Right cardiac atrium (tissue), 5 donors: Measurements from ENCODE around the gene DYRK1B. TPM values are rescaled to one million over a fixed set of nuclear protein-coding genes. Genes with fewer than 3 reads are reported as not detected.

ENCODE experiments used
- ATAC-seq, 2 donors: fragments of 200-7000 bp; cut with Tn5 transposase; one replicate each; pipeline versions ENCODE4 v1.8.0 to v1.9.1; 2020; ENCODE audit warnings: moderate library complexity in 2 of 2, mild to moderate bottlenecking in 1 of 2
- DNase-seq, 3 donors: peaks; one replicate each; pipeline ENCODE4 v3.0.0-alpha.2; 2020
- H3K27ac ChIP-seq: one replicate; pipeline ENCODE4 v1.5.1; 2013; ENCODE audit warnings: mild to moderate bottlenecking, low read length, control low read depth, moderate library complexity
- H3K27me3 ChIP-seq: one replicate; pipeline ENCODE4 v1.6.1; 2013; ENCODE audit not compliant: control insufficient read depth, insufficient read depth
- H3K4me1 ChIP-seq: one replicate; pipeline ENCODE4 v1.6.1; 2013; ENCODE audit warnings: low read length; ENCODE audit not compliant: control insufficient read depth, insufficient read depth
- H3K4me3 ChIP-seq: one replicate; pipeline ENCODE4 v1.5.1; 2013; ENCODE audit warnings: low read length, control low read depth
- H3K9me3 ChIP-seq: one replicate; pipeline ENCODE4 v1.6.1; 2013; ENCODE audit warnings: low read length; ENCODE audit not compliant: control insufficient read depth
- WGBS: extraction: QIAGEN DNeasy Blood & Tissue Kit; methylation state at CpG from one replicate; pipeline ENCODE4 v1.1.7; 2013; 5-methylcytosine and 5-hydroxymethylcytosine counted together
- intact Hi-C, 4 donors: fragments of 100-400 bp; cut with DNase I; formaldehyde crosslinking; loops; one replicate each; pipeline versions ENCODE4 v1.11.0 to v1.14.0; 2022 to 2023
- polyA plus RNA-seq: library from polyadenylated mRNA; stranded (reverse); fragments of 200-250 nt; gene quantifications from one replicate; pipeline ENCODE4 v1.2.3, GENCODE V29; 2013
- total RNA-seq, 4 donors: library from RNA; stranded (reverse); fragmentation: NEBNext Ultra II Directional; extraction: Animal tissue kit (Norgen Biotek cat#: 25700); gene quantifications; one replicate each; pipeline ENCODE4 v1.2.1, GENCODE V29; 2021
- donor health status: healthy with polysubstance abuse.
- donor health status: DM: no; HTN: yes; CAD: no.
- donor health status: DM: no; HTN: no; CAD: no.
- donor health status: DM: no; HTN: yes; CAD: no; lungs with severe emphysema.
- donor health status: DM: yes; HTN: yes; CAD: no.

Gene DYRK1B
- total and polyA plus RNA-seq, 5 donors: 7.7 to 17.6 (median 14.7) TPM

- Histone ChIP-seq H3K4me1 (peaks cover 7% of the 10 kb centered on the region), H3K27me3 (no peaks in the 10 kb centered on the region), H3K4me3 (no peak overlapping the region), H3K9me3 (no peaks in the 10 kb centered on the region), H3K27ac (no peak overlapping the region)
- no peak for ATAC-seq
- intact Hi-C loops: loop anchor here in 3 of 4 donors (5.0 to 10.0 kb wide), 2 partner anchors 51 to 132 kb away; partner anchors contain the start of gene PSMC4 (in 1 of the 3)
- no peak for DNase-seq
- 81% methylated on average over 7 of the region's 7 CpGs for WGBS
These were observed 8.9 kb upstream of the DYRK1B start for GRCh38 chr19:39842693-39843435.

GRCh38 chr19:39841041-39841440, 7.1 kb upstream of the DYRK1B start:
- no peak overlapping the region for H3K27ac ChIP-seq
- DNase-seq: no peak
- WGBS: 97% methylated on average over 4 of the region's 4 CpGs
- no peaks in the 10 kb centered on the region for H3K9me3 ChIP-seq
- H3K4me3 ChIP-seq: no peak overlapping the region
- intact Hi-C loops: loop anchor here in 3 of 4 donors (5.0 to 10.0 kb wide), 2 partner anchors 49 to 134 kb away; partner anchors contain the start of gene PSMC4 (in 1 of the 3)
- H3K4me1 ChIP-seq: peaks cover 7% of the 10 kb centered on the region
- H3K27me3 ChIP-seq: no peaks in the 10 kb centered on the region
- ATAC-seq: no peak

GRCh38 chr19:39840492-39840891, 6.5 kb upstream of the DYRK1B start:
- no peak overlapping the region for H3K27ac ChIP-seq
- DNase-seq: no peak
- no peaks in the 10 kb centered on the region for H3K27me3 ChIP-seq
- 89% methylated on average over 17 of the region's 17 CpGs for WGBS
- no peak for ATAC-seq
- peaks cover 7% of the 10 kb centered on the region for H3K4me1 ChIP-seq
- intact Hi-C loops: loop anchor here in 3 of 4 donors (5.0 to 10.0 kb wide), 2 partner anchors 48 to 134 kb away; partner anchors contain the start of gene PSMC4 (in 1 of the 3)
- no peak overlapping the region for H3K4me3 ChIP-seq
- H3K9me3 ChIP-seq: no peaks in the 10 kb centered on the region

DNA sequence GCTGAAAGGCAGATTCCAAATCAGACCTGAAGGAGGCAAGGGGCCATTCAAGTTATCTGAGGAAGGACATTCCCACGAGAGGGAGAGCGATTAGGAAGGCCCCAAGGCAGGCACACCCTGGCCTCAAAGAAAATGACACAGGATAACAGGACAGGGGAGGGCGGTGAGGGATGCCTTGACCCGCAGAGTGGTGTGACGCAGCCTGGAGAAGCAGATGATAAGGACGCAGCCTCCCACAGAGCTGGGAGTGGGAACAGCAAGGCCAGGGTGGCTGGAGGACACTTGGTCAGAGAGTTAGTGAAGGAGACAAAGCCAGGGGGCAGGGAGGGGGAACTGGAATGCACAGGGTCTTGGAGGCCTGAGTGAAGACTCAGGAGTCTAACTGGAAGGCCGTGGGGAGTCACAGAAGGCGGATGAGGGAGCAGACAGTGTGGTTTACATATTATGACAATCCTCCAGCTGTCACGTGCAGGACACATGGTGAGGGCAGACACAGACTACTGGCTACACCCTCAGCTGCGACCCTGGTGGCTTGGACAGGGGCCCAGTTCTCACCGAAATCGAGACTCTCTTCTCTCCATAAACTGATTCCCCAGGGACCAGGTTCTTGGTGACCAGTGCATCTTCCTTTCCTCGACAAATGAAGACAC, 5.8 kb upstream of the DYRK1B start:
- intact Hi-C loops: loop anchor here in 3 of 4 donors (5.0 to 10.0 kb wide), 2 partner anchors 48 to 135 kb away; partner anchors contain the start of gene PSMC4 (in 1 of the 3)
- 72% methylated on average over 13 of the region's 13 CpGs for WGBS
- no peak for ATAC-seq
- Histone ChIP-seq H3K9me3 (no peaks in the 10 kb centered on the region), H3K27me3 (no peaks in the 10 kb centered on the region), H3K4me3 (no peak overlapping the region), H3K4me1 (peaks cover 6% of the 10 kb centered on the region), H3K27ac (no peak overlapping the region)
- DNase-seq: no peak

DNA sequence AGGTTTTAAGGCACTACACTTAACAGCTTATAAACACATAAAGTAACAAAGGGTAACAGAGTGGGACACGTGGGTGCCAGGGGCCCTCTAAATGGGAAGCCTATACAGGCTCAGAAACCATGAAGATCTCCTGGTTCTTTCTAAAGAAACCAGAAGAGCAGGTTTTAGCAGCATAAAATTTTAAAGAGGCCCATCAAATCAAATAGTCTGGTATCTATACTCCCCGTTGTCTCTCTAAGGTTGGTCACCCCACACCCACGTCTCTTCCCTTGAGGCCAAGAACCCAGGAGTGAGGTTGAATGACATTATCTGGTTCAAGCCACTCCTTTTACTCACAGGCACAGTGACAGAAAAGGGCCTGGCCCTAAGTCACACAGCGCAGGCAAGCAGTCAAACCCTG, 4.6 kb upstream of the DYRK1B start:
- no peak for DNase-seq
- WGBS: 89% methylated on average over 4 of the region's 4 CpGs
- no peak overlapping the region for H3K27ac ChIP-seq
- no peak for ATAC-seq
- H3K4me3 ChIP-seq: no peak overlapping the region
- H3K27me3 ChIP-seq: no peaks in the 10 kb centered on the region
- no peaks in the 10 kb centered on the region for H3K9me3 ChIP-seq
- peaks cover 3% of the 10 kb centered on the region for H3K4me1 ChIP-seq
- intact Hi-C loops: no loop called here

- DNase-seq (no peak), ATAC-seq (no peak)
- H3K27ac ChIP-seq: no peak overlapping the region
- peaks cover 3% of the 10 kb centered on the region for H3K4me1 ChIP-seq
- H3K9me3 ChIP-seq: no peaks in the 10 kb centered on the region
- H3K27me3 ChIP-seq: no peaks in the 10 kb centered on the region
- no peak overlapping the region for H3K4me3 ChIP-seq
- intact Hi-C loops: no loop called here
- WGBS: 98% methylated on average over 3 of the region's 3 CpGs
These were observed 4.0 kb upstream of the DYRK1B start for GRCh38 chr19:39837978-39838377.

DNA sequence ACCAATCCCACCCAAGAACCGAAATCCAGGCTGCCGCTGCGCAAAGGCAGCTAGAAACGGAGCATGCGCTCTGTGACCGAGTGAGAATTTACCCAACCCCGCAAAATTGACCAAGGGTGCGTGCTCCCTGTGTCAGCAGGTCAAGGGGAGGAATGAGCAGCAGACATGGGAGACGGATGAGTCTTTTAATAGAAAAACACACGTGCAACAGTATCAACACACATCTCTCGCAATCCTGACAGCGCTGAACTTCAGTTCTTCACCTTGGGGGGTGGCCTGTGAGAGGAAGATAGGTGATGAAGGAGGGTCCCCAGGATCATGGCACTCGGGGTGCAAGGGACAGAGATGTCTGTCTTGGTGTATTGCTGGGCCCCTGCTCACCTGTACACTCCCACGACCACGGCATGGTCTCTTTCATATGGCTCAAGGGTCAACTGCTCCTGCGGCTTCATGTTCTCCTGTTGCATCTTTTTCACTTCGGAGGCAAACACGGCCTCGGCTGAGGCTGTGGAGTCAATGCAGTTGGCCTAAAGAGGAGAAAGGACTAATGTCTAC, 402 bp upstream of the DYRK1B start:
- Histone ChIP-seq H3K4me3 (no peak overlapping the region), H3K27ac (peak overlapping the region; percentile 54), H3K9me3 (no peaks in the 10 kb centered on the region), H3K4me1 (peaks cover 3% of the 10 kb centered on the region), H3K27me3 (no peaks in the 10 kb centered on the region)
- ATAC-seq (peak in 1 of 2 donors; percentile 1), DNase-seq (no peak)
- WGBS: 45% methylated on average over 19 of the region's 19 CpGs
- intact Hi-C loops: no loop called here

DNA sequence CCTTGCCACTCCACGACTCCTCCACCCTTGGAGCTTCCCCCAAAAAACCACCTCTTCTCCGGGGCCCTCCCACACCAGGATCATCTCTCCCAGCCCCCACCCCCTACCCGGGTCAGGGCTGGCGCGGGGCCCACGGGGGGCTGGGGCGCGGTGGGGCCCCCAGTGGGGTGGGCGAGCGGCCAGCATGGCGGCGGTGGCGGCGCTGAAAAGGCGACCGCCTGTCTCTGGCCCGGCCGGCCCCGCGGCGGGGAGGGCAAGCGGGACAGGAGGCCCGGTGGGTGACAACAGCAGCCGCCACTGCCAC, 850 bp downstream of the DYRK1B start:
- no peaks in the 10 kb centered on the region for H3K27me3 ChIP-seq
- peaks cover 3% of the 10 kb centered on the region for H3K4me1 ChIP-seq
- DNase-seq (no peak), ATAC-seq (no peak)
- under 1% methylated on average over 24 of the region's 24 CpGs for WGBS
- intact Hi-C loops: no loop called here
- H3K27ac ChIP-seq: peak overlapping the region; percentile 38
- no peaks in the 10 kb centered on the region for H3K9me3 ChIP-seq
- peak overlapping the region; percentile 63 for H3K4me3 ChIP-seq

- H3K27ac ChIP-seq: peak overlapping the region; percentile 38
- DNase-seq (no peak), ATAC-seq (no peak)
- intact Hi-C loops: no loop called here
- no peaks in the 10 kb centered on the region for H3K27me3 ChIP-seq
- peaks cover 3% of the 10 kb centered on the region for H3K4me1 ChIP-seq
- 67% methylated on average over 5 of the region's 5 CpGs for WGBS
- H3K4me3 ChIP-seq: peak overlapping the region; percentile 63
- H3K9me3 ChIP-seq: no peaks in the 10 kb centered on the region
These were observed 1.4 kb downstream of the DYRK1B start for GRCh38 chr19:39832341-39833083.

- peaks cover 3% of the 10 kb centered on the region for H3K4me1 ChIP-seq
- no peak overlapping the region for H3K27ac ChIP-seq
- intact Hi-C loops: no loop called here
- no peak for DNase-seq
- no peak overlapping the region for H3K4me3 ChIP-seq
- ATAC-seq: no peak
- no peaks in the 10 kb centered on the region for H3K27me3 ChIP-seq
- H3K9me3 ChIP-seq: no peaks in the 10 kb centered on the region
- WGBS: 89% methylated on average over 16 of the region's 16 CpGs
These were observed 2.3 kb downstream of the DYRK1B start for GRCh38 chr19:39831679-39832078.

DNA sequence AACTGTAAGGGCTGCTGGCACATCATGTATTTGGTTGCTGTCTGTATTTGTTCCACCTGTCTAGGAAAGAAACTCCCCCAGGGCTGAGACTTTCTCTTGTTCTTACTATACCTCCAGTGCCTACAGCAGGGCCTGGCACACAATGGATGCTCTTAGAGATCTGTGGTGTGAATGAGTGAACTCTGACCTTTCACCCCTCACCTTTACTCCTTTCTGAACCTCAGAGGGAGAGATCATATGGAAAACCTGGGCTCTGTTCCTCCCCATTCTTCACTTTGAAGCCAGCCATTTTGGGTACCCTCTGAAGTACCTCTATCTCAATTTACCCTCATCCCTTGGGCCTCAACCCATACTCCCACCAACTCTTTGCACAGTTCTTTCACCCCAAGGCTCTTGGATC, 3.1 kb downstream of the DYRK1B start:
- peaks cover 3% of the 10 kb centered on the region for H3K4me1 ChIP-seq
- H3K27me3 ChIP-seq: no peaks in the 10 kb centered on the region
- no peak for DNase-seq
- intact Hi-C loops: no loop called here
- no peak overlapping the region for H3K4me3 ChIP-seq
- no peak overlapping the region for H3K27ac ChIP-seq
- no peaks in the 10 kb centered on the region for H3K9me3 ChIP-seq
- no peak for ATAC-seq
